ENCODE results near the gene RNF14.
A peak's percentile ranks its signal among the peaks of the same experiment; 100 is the strongest.
"Not testable (repeated sequence)": the region's sequence is repeated elsewhere in the genome, so short reads cannot be mapped to it uniquely, and the experiment has no call there.

RNF14 gene, protein sequence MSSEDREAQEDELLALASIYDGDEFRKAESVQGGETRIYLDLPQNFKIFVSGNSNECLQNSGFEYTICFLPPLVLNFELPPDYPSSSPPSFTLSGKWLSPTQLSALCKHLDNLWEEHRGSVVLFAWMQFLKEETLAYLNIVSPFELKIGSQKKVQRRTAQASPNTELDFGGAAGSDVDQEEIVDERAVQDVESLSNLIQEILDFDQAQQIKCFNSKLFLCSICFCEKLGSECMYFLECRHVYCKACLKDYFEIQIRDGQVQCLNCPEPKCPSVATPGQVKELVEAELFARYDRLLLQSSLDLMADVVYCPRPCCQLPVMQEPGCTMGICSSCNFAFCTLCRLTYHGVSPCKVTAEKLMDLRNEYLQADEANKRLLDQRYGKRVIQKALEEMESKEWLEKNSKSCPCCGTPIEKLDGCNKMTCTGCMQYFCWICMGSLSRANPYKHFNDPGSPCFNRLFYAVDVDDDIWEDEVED

DNA sequence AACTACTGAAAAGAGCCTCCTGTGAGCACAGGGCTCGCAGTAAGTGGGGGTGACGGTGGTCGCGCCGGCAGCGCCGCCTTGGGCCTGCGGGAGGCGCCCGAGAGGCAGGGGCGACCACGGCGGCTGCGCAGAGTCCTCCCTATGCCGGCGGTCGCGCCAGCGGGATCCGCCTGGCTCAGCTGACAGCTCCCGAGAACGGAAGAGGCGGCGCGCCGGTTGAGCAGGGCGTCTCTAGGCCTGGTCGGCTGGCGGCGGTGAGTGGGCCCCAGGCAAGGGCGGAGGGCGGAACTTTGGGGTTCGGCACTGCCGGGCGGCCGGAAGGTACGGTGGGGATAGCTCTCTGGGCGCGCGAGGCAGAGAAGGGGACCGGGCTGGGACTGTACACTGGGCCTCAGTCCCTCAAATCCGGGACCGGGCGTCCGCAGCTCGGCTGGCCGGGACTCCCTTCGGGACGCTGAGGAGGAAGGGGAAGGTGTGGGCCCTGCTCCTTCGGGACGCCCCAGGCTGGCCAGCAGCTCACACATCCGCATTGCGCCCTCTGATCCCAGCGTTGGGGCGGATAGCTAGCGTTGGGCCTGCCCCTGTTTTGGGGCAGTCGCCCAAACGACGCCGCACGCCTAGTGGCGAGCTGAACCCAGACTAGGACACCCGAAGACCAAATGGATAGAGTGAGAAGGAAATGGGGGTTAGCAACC is at the start of gene RNF14:
Gene RNF14, plus strand, starts transcription at position 192 of the 695 bp plus-strand sequence. CDS start 4,484 bp downstream, outside the sequence.
- DNase-seq (ENCODE audit: low spot score) = peak; percentile 97

DNA sequence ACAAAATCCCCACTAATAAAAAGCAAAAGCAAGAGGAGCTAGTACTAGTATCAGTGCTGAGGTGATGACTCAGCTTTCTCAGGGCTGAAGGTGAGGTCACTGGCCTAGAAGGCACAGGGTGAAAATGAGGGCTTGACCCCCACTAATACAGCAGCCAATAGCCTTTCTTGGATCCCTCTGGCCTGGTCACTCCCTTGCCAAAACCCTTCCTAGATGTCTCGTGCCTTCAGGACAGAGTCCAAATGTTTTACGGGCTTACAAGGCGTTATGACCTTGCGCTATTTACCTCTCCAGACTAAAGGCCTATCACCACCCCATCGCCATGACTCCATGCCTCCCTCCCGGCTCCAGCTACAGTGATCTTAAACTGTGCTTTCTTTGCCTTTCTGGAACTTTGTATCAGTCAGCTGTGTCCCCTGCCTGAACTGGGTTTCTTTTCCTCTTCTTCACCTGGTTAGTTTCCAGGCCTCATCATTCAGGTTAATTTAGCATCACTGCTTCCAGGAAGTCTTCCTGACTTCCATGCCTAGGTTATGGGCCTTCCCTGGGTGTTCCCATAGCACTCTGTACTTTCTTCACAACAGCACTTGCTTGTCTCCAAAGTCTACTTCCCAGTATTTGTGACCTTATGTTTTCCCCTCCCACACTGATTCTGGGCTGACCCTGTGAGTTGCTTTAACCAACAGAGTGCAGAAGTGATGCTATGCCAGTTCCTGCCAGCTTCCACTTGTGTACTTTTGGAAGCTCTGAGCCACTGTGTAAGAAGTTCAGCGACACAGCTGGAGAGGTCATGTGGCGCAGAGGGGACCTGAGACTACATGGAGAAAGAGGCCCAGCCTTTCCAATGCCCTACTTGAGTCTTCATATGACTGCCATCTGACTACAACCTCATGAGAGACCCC is 49.4 kb upstream of the RNF14 start:
- no peak for DNase-seq (ENCODE audit: low spot score)

DNA sequence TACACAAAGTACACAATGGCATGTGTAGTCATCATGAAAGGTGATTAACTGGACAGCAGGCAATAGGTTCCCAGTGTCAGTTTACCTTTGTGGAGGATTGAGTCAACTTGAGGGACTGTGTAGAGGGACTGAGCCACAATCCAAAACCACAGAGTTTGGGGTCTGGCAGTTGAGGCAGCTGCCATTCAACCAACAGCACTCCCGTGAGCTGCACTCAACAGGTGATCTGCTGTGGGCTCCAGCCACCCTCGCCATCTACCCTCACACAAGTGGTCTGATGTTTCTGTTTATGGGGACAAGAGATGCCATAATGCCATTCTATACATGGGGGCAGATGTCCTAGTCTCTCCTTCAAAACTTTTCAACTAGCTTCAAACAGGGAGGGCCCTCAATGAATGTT is 48.1 kb upstream of the RNF14 start:
- no peak for DNase-seq (ENCODE audit: low spot score)

DNA sequence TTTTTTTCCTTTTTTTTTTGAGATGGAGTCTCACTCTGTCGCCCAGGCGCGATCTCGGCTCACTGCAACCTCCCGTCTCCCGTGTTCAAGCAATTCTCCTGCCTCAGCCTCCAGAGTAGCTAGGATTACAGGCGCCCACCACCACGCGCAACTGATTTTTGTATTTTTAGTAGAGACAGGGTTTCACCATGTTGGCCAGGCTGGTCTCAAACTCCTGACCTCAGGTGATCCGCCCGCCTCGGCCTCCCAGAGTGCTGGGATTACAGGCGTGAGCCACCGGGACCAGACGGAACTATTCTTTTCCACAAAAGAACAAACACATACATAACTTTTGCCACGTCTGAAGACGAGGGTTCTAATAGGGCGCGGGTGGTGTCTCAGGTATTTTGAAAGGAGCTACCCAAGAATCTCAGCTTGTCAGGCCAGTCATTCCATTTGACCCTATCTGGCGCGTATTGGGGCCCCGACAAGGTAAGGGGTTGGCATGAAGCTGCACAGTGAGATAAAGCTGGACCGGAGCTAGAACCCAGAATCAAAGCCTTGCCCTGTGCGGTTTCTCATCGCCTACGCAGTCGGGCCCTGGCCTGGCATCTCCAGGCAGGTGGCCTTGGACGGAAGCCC is 46.0 kb upstream of the RNF14 start:
- not testable (repeated sequence) for DNase-seq (ENCODE audit: low spot score)

DNA sequence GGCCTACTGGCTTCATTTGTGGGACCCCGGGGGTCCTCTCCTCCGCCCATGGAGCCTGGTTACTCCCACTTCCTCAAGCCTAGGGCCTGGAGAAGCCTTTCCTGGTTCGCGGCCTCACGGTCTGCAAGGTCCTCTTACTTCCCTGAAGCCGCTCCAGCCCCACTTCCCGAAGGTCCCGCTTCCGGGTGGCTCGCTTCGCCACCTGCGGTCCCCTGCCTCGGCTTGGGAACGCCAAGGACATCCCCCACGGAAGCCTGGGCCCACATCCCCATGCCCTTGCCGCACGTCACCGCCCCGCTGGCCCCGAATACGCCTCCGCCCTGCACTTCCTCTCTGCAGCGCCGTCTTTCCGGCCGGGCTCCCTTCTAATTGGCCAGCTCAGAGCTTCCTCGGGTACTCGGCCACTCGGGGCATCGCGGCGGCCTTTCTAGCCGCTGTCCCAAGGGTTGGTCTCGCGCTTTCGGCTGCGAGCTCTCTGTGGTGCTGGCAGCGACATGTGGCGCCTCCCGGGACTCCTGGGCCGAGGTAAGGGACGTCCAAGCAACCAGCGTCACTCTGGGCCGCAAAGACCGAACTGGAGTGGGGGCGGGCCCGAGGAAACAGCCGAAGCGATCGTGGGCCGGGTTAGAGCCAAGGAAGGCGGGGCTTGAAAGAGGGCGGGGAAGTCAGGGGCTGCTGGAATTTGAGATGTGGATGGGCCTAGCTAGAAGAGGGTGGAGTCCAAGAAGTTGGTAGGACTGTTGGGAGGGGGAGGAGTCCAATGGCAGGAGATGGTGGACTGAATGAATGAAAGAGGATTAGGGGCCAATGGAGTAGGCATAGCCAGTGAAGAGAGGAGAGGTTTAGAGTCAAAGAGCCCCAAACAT is 45.2 kb upstream of the RNF14 start, which contains the start of gene DELE1:
Gene DELE1, plus strand, starts transcription at position 424 of the 866 bp plus-strand sequence. Its CDS starts 71 bp downstream, at position 495.
- DNase-seq (ENCODE audit: low spot score) = peak; percentile 94

DNA sequence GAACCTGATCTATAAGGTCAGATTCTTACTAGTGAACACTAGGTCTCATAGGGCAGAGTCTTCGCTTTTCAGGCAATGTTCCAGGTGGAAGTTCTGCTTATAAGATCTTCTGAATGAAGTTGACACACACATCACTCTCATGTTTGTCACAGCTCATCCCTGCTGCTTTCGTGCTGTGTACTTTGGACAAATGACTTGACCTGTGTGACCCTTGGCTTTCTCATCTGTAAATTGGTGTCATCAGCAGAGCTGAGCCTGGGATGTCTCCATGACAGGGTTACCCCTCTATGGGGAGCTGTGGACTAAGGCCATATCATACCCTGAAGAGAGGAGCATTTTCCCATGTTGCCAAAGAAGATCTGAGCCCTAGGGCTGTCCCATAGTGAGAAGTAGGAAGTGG is 42.5 kb upstream of the RNF14 start:
- DNase-seq (ENCODE audit: low spot score) = no peak

DNA sequence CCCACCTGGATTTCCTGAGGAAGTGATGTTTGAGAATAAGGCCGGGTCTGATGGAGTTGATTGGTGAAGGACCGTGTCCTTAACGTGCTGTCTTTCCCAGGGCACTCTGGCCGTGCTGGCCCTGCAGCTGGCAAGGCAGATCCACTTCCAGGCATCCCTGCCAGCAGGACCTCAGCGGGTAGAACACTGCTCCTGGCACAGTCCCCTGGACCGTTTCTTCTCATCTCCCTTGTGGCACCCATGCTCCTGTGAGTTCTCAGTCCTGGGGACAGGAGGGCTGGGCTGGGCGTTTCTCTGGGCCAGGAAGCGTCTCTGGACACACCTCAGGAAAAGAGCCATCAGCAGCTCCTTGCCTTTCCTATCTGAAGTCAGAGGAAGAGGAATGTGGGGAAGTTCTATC is 40.9 kb upstream of the RNF14 start:
- DNase-seq (ENCODE audit: low spot score) = no peak

DNA sequence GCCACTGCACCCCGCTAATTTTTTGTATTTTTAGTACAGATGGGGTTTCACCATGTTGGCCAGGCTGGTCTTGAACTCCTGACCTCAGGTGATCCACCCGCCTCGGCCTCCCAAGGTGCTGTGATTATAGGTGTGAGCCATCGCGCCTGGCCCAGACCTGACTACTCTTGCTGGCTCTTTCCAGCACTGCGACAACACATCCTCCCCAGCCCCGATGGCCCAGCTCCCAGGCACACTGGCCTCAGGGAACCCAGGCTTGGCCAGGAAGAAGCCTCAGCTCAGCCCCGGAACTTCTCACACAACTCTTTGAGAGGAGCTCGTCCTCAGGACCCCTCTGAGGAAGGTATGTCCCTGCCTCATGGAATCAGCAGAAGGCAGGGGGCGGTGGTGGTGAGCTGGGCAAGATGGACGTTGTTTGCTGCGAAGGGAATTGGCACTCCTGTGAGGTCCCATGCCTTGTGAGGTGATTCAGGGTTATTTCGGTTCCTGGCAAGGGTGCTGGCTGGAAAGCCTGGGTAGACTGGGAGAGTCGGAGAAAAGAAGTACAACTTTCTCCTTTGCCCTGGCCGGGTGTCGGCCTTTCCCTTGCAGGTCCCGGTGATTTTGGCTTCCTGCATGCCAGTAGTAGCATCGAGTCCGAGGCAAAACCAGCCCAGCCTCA is 39.4 kb upstream of the RNF14 start:
- no peak for DNase-seq (ENCODE audit: low spot score)

DNA sequence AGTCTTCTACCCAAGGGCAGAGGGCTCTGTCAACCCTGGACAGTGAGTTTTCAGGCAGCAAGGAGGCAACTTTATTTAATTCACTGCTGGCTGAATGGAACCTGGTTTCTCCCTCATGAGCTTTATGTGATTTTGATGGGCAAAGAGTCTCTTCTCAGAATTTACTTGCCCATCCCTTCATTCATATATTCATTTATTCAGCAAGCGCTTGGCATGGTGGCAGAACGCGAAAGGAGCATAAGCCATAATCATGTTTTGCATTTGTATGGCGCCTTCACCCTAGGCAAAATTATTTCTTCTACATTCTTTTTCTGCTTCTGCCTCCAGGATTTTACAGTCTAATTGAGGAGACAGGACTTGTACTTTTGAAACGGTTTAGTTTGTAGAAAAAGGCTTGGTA is 37.2 kb upstream of the RNF14 start:
- DNase-seq (ENCODE audit: low spot score) = no peak

DNA sequence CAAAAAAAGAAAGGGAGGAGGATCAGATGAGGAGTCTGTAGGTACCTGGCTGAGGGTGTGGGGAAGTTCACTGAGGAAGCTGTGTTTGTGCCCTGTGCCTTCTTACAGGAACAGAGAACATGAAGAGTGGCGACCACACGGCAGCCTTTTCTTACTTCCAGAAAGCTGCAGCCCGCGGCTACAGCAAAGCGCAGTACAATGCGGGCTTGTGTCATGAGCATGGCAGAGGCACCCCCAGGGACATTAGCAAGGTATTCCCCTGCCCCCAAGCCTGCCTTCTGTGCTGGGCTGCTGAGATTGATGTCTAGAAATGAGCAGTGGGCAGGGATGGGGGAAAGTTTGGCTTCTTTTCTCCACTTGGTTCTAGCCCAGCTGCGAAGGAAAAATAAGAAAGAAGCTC is 35.8 kb upstream of the RNF14 start:
- DNase-seq (ENCODE audit: low spot score) = no peak

DNA sequence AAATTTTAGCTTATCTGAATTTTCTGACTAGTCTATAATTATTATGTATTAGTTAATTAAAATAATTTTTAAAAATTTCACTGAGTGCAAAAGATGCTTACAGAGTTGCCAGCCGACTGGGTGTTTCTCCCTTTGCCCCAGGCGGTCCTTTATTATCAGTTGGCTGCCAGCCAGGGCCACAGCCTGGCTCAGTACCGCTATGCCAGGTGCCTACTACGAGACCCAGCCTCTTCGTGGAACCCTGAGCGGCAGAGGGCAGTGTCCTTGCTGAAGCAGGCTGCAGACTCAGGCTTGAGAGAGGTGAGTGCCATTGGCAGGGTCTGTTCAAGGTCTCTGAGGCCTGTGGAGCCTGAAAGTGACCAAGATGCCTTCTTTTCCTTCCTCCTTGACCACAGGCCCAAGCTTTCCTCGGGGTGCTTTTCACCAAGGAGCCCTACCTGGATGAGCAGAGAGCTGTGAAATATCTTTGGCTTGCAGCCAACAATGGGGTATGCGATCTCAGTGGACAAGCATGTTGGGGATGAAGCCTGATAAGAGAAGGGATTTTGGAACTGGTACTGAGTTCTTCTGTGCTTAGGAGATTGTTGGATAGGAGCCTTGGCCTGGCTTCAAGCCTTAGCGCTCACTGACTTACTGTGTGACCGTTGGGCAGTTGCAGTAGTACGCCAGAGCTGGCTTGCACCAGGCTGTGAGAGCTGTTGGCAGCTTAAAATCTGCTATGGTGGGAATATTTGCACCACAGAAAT is 34.6 kb upstream of the RNF14 start:
- DNase-seq (ENCODE audit: low spot score) = no peak

DNA sequence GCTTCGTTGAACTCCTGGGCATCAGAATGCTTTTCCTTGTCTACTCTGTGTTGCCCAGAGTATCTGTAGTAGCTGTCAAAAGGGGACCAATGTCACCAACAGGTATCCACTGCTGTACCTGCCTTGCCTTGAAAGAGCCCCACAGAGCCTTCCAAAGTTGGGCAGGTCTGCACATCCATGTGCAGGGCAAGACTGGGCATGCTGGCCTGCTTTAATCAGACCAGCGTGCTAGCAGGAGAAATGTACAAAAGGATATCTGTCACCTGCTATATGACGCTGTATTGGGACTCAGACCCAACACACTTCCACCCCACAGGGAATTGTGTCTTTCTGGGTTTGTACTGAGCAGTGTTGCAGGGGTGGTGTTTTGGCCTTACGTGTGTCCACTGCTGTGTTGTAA is 33.4 kb upstream of the RNF14 start:
- DNase-seq (ENCODE audit: low spot score) = no peak

DNA sequence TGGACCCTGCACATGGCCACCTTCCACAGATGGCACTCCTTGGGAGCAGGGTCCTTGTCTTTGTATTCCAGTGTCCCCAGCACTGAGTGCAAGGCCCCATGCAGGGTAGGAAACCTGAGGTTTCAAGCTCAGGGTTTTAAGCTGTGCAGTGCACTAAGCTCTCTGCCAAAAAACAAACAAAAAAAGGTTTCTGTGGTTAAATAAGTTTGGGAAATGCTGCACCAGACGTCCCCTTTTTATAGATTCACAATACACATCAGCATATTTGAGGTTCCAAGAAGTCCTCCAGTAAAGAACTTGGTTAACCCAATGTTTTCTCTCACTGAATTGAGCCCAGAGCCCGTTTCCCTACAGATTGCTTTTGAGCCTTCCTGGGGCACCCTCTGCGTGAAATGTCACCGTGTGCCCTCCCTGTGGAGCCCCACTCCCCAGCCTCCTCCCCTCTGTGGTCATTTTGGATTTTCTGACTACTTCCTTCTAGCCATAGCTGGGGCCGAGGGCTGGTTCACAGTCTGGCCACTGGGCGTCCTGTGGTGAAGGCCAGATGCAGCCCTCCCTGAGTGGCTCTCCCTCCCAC is 28.1 kb upstream of the RNF14 start:
- peak; percentile 58 for DNase-seq (ENCODE audit: low spot score)

DNA sequence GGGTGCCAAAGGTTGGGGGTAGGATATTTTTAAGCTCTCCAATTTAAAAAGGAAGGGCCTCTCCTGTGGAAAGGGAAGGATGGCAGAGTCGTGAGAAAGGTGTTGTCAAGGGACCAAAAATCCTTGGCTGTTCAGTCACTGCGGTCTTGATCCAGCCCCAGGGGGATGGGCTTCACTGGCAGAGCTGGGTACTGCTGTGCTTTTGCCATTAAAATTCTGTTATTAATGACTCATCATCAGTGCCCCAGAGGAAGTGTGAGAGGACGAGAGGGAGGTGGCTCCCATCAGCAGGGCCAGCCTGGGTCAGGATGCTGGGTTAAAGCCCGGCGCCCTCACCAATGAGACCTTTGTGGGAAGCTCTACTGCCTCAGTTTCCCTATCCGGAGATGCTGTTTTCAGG is 27.6 kb upstream of the RNF14 start:
- peak; percentile 52 for DNase-seq (ENCODE audit: low spot score)

DNA sequence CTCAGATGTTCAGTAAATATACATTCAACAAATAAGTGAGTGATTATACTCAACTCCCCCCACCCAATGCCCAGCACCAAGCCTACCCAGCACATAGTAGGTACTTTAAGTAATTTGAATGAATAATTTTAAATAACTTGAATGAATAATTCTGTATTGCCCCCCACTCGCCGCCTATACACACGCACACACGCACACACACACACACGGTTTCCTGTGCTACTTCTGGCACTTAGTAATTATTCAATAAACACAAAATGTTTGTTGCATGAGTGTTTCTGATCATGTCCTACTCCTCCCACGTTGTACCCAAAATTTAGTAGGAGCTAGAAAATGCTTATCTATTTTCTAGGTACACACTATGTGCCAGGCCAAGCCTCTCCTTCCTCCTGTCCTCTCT is 27.1 kb upstream of the RNF14 start:
- DNase-seq (ENCODE audit: low spot score) = no peak

DNA sequence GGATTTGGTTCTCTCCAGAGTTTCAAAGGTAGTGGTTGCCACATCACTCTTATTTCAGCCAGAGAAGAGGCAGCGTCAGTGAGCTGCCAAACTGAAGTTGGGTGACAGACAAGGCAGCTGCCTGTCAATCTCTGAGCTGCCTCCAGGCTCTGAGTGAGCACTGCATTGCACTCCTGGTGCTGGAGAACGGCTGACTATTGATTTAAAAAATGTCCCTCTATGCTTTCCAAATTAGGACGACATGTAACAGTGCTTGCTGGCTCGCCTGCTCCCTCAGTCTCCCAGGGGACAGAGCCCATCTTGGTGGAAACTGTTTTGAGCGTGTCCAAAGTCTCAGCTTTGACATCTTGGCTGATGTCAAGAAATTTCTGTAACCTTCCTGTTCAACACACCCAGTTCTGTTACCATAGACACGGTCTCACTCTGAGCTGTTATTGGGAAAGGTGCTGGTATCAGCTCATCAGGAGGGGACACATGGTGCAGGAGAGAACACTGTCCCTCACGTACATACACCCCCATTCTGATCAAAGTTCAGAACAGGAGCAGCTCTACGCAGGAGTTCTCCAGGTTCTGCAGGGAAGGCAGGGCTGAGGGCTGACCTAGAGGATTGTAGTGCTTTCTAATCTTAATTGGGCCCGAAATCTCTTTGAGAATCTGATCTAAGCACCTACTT is 26.6 kb upstream of the RNF14 start:
- DNase-seq (ENCODE audit: low spot score) = no peak

DNA sequence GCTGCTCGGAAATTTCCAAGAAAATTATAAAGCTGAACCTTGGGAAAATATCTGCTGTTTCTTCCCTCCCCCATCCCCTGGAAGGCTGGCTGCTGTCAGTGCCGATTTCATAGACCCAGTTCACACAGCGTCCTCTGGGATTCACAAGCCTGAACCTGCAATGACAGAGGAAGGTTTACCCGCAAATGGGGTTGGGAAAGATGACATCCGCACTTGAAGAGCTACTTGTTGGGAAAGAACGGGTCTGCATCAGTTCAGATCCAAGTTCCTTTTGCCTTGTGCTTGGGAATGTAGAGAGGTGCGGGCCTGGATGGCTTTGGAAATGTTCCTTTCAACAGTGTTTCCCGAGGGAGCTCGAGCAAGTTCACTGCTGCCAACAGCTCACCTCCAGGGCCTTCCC is 24.8 kb upstream of the RNF14 start:
- no peak for DNase-seq (ENCODE audit: low spot score)

DNA sequence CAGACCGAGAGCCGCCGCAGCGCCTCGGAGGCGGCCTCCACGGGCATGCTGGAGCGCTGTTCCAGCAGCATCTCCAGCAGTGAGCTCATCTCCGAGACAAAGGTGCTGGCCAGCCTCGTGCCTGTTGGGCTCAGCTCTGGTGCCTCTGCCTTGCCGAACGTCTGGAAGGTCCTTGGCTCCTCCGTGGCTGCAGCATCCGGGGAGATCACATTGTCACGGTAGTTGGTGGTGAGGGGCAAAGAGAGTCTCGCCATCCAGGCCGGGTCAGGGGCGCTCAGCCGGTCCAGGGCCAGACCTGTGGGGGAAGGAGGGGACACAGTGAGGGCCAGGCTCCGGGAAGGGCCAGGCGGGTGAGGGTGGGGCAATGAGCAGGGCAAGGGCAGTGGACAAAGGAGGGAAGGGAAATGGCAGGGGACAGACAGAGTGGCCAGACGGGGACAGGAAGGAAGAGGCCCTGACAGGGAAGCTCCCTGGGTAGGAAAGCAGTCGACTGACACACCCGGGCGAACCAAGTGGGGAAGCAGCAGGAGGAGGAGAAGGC is 23.3 kb upstream of the RNF14 start:
- no peak for DNase-seq (ENCODE audit: low spot score)
